Mucosa of stomach (tissue), 1 donor: ENCODE results near the gene ZNF764.
"Not testable (repeated sequence)": the region's sequence is repeated elsewhere in the genome, so short reads cannot be mapped to it uniquely, and the experiment has no call there.

ENCODE experiments used
- H3K27me3 ChIP-seq: one replicate; pipeline ENCODE4 v1.7.0; 2013; ENCODE audit warnings: mild to moderate bottlenecking, low read length; ENCODE audit not compliant: control insufficient read depth, insufficient read depth
- H3K36me3 ChIP-seq: one replicate; pipeline ENCODE4 v1.7.0; 2013; ENCODE audit warnings: low read length; ENCODE audit not compliant: control insufficient read depth, insufficient read depth
- H3K4me1 ChIP-seq: one replicate; pipeline ENCODE4 v1.7.0; 2013; ENCODE audit warnings: mild to moderate bottlenecking, low read length; ENCODE audit not compliant: control insufficient read depth, insufficient read depth
- H3K4me3 ChIP-seq: one replicate; pipeline ENCODE4 v1.7.0; 2013; ENCODE audit warnings: low read length
- H3K9ac ChIP-seq: one replicate; pipeline ENCODE4 v1.7.0; 2013; ENCODE audit warnings: mild to moderate bottlenecking, low read length, moderate library complexity
- H3K9me3 ChIP-seq: one replicate; pipeline ENCODE4 v1.7.0; 2013; ENCODE audit warnings: mild to moderate bottlenecking, low read length, moderate library complexity; ENCODE audit not compliant: control insufficient read depth
- donor health status: Pancreatic carcinoma.

The ZNF764 gene

GRCh38 chr16:30557957-30558788 lies at the start of gene ZNF764:
ZNF764 (minus strand) TSS chr16:30558374; CDS start chr16:30558182, 192 bp downstream.
- Histone ChIP-seq H3K9me3 (no peaks in the 10 kb centered on the region), H3K36me3 (peaks cover 7% of the 10 kb centered on the region), H3K4me3 (peak within 1 kb of the TSS; percentile 56), H3K9ac (peak within 1 kb of the TSS; percentile 94), H3K4me1 (peaks cover 45% of the 10 kb centered on the region), H3K27me3 (no peaks in the 10 kb centered on the region)

- Histone ChIP-seq H3K4me3 (no peak overlapping the region), H3K27me3 (no peaks in the 10 kb centered on the region), H3K9ac (no peak overlapping the region), H3K36me3 (no peaks in the 10 kb centered on the region), H3K4me1 (peaks cover 3% of the 10 kb centered on the region), H3K9me3 (no peaks in the 10 kb centered on the region)
Observed at GRCh38 chr16:30606004-30606403, 47.8 kb upstream of the ZNF764 start.

- no peaks in the 10 kb centered on the region for H3K4me1 ChIP-seq
- H3K27me3 ChIP-seq, result no peaks in the 10 kb centered on the region
- no peaks in the 10 kb centered on the region for H3K9me3 ChIP-seq
- H3K4me3 ChIP-seq, result no peak overlapping the region
- H3K9ac ChIP-seq, result no peak overlapping the region
- H3K36me3 ChIP-seq, result no peaks in the 10 kb centered on the region
Observed at GRCh38 chr16:30605158-30605557, 47.0 kb upstream of the ZNF764 start.

- no peak overlapping the region for H3K4me3 ChIP-seq
- no peak overlapping the region for H3K9ac ChIP-seq
- no peaks in the 10 kb centered on the region for H3K4me1 ChIP-seq
- no peaks in the 10 kb centered on the region for H3K27me3 ChIP-seq
- H3K36me3 ChIP-seq, result no peaks in the 10 kb centered on the region
- no peaks in the 10 kb centered on the region for H3K9me3 ChIP-seq
Observed at GRCh38 chr16:30604316-30604947, 46.3 kb upstream of the ZNF764 start.

GRCh38 chr16:30603945-30604315 lies 45.8 kb upstream of the ZNF764 start:
- Histone ChIP-seq H3K9me3 (no peaks in the 10 kb centered on the region), H3K36me3 (no peaks in the 10 kb centered on the region), H3K4me3 (no peak overlapping the region), H3K27me3 (no peaks in the 10 kb centered on the region), H3K4me1 (no peaks in the 10 kb centered on the region), H3K9ac (no peak overlapping the region)

- Histone ChIP-seq H3K27me3 (no peaks in the 10 kb centered on the region), H3K9ac (no peak overlapping the region), H3K4me3 (no peak overlapping the region), H3K9me3 (no peaks in the 10 kb centered on the region), H3K36me3 (no peaks in the 10 kb centered on the region), H3K4me1 (no peaks in the 10 kb centered on the region)
Observed at GRCh38 chr16:30602616-30603277, 44.6 kb upstream of the ZNF764 start.

GRCh38 chr16:30601966-30602365 lies 43.8 kb upstream of the ZNF764 start:
- no peak overlapping the region for H3K9ac ChIP-seq
- H3K27me3 ChIP-seq, result no peaks in the 10 kb centered on the region
- no peak overlapping the region for H3K4me3 ChIP-seq
- no peaks in the 10 kb centered on the region for H3K36me3 ChIP-seq
- no peaks in the 10 kb centered on the region for H3K4me1 ChIP-seq
- H3K9me3 ChIP-seq, result no peaks in the 10 kb centered on the region

- no peaks in the 10 kb centered on the region for H3K27me3 ChIP-seq
Observed at GRCh38 chr16:30600929-30601328, 42.8 kb upstream of the ZNF764 start.

GRCh38 chr16:30600215-30600614 lies 42.0 kb upstream of the ZNF764 start:
- no peaks in the 10 kb centered on the region for H3K27me3 ChIP-seq
- H3K9me3 ChIP-seq, result no peaks in the 10 kb centered on the region
- no peaks in the 10 kb centered on the region for H3K4me1 ChIP-seq
- H3K36me3 ChIP-seq, result no peaks in the 10 kb centered on the region
- no peak overlapping the region for H3K4me3 ChIP-seq
- H3K9ac ChIP-seq, result no peak overlapping the region

More at GRCh38 chr16:30600929-30601328, 42.8 kb upstream of the ZNF764 start:
- H3K4me1 ChIP-seq, result no peaks in the 10 kb centered on the region
- no peak overlapping the region for H3K4me3 ChIP-seq
- H3K9ac ChIP-seq, result no peak overlapping the region
- no peaks in the 10 kb centered on the region for H3K36me3 ChIP-seq
- no peaks in the 10 kb centered on the region for H3K9me3 ChIP-seq

GRCh38 chr16:30592871-30593270 lies 34.7 kb upstream of the ZNF764 start:
- Histone ChIP-seq H3K4me3 (no peak overlapping the region), H3K36me3 (no peaks in the 10 kb centered on the region), H3K27me3 (no peaks in the 10 kb centered on the region), H3K4me1 (no peaks in the 10 kb centered on the region), H3K9ac (no peak overlapping the region), H3K9me3 (no peaks in the 10 kb centered on the region)

- H3K27me3 ChIP-seq, H3K9ac ChIP-seq, H3K4me1 ChIP-seq, H3K9me3 ChIP-seq, H3K36me3 ChIP-seq, H3K4me3 ChIP-seq: not testable (repeated sequence)
Observed at GRCh38 chr16:30590869-30591268, 32.7 kb upstream of the ZNF764 start.

GRCh38 chr16:30589582-30589981 lies 31.4 kb upstream of the ZNF764 start:
- not testable (repeated sequence) for H3K27me3 ChIP-seq, H3K36me3 ChIP-seq

More at GRCh38 chr16:30589582-30589981, 31.4 kb upstream of the ZNF764 start:
- not testable (repeated sequence) for H3K4me1 ChIP-seq, H3K9ac ChIP-seq, H3K4me3 ChIP-seq, H3K9me3 ChIP-seq
